ENCODE measurements around the gene NHEJ1.

GRCh38 chr2:219174801-219175200 is 14.2 kb upstream of the NHEJ1 start:
- TF ChIP-seq, protein P1, sequence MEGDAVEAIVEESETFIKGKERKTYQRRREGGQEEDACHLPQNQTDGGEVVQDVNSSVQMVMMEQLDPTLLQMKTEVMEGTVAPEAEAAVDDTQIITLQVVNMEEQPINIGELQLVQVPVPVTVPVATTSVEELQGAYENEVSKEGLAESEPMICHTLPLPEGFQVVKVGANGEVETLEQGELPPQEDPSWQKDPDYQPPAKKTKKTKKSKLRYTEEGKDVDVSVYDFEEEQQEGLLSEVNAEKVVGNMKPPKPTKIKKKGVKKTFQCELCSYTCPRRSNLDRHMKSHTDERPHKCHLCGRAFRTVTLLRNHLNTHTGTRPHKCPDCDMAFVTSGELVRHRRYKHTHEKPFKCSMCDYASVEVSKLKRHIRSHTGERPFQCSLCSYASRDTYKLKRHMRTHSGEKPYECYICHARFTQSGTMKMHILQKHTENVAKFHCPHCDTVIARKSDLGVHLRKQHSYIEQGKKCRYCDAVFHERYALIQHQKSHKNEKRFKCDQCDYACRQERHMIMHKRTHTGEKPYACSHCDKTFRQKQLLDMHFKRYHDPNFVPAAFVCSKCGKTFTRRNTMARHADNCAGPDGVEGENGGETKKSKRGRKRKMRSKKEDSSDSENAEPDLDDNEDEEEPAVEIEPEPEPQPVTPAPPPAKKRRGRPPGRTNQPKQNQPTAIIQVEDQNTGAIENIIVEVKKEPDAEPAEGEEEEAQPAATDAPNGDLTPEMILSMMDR (IDR thresholded peaks at IDR 0.05; ENCODE audit: low read depth, low read length, poor library complexity, severe bottlenecking) = no peak
- TF ChIP-seq EZH2phosphoT487 (IDR thresholded peaks at IDR 0.05; ENCODE audit: borderline replicate concordance, low read length) = no peak

Data from DOHH2 (cell line).